CD4-positive, alpha-beta T cell (primary cell): ENCODE data around the gene WDFY4. TPM values are rescaled to one million over a fixed set of nuclear protein-coding genes. Genes with fewer than 3 reads are reported as not detected.

Source experiments
- ATAC-seq: fragments of 200-7000 bp; cut with Tn5 transposase; one replicate; pipeline ENCODE4 v1.10.0; 2022; ENCODE audit warnings: mild to moderate bottlenecking; ENCODE audit not compliant: poor library complexity
- CTCF ChIA-PET: fragments of 350-600 bp; sonication (Branson Sonifier 250); formaldehyde crosslinking; loops from one replicate; lab custom pipeline; 2021; ENCODE audit warnings: antibody characterized with exemption, inconsistent platforms; lab: Charles Lee
- POLR2A ChIA-PET: fragments of 350-600 bp; sonication (Branson Sonifier 250); formaldehyde crosslinking; loops from one replicate; lab custom pipeline; 2021; ENCODE audit warnings: antibody characterized with exemption, inconsistent platforms; lab: Charles Lee
- DNase-seq, 14 experiments: peaks; one replicate each; pipeline ENCODE4 v3.0.0-alpha.2; 2013 to 2020; ENCODE audit warnings: mixed read lengths in 2 of 14
- H3K27ac ChIP-seq, 2 donors: one replicate each; pipeline versions ENCODE4 v1.5.1 to v1.7.0; 2013; ENCODE audit warnings: low read length in 2 of 2, low read depth in 1 of 2, mild to moderate bottlenecking in 1 of 2
- H3K27me3 ChIP-seq, 2 experiments: 1 replicate in 1 of 2; 2 replicates in 1 of 2; pipeline versions ENCODE4 v1.6.1 to v1.7.0; 2013; ENCODE audit warnings: low read length in 2 of 2, control low read depth in 1 of 2, mild to moderate bottlenecking in 1 of 2, moderate library complexity in 1 of 2; ENCODE audit not compliant: insufficient read depth in 2 of 2, control insufficient read depth in 1 of 2
- H3K36me3 ChIP-seq: one replicate; pipeline ENCODE4 v1.6.1; 2013; ENCODE audit warnings: low read length, control low read depth; ENCODE audit not compliant: insufficient read depth
- H3K4me1 ChIP-seq: one replicate; pipeline ENCODE4 v1.6.1; 2013; ENCODE audit warnings: low read length, control low read depth; ENCODE audit not compliant: insufficient read depth
- H3K4me3 ChIP-seq: one replicate; pipeline ENCODE4 v1.5.1; 2013; ENCODE audit warnings: mild to moderate bottlenecking, low read length, moderate library complexity
- H3K9me3 ChIP-seq, 2 experiments: 1 replicate in 1 of 2; 2 replicates in 1 of 2; pipeline versions ENCODE4 v1.6.1 to v1.7.0; 2013; ENCODE audit warnings: low read length in 2 of 2, mild to moderate bottlenecking in 2 of 2, control low read depth in 1 of 2, moderate library complexity in 1 of 2; ENCODE audit not compliant: control insufficient read depth in 1 of 2, insufficient read depth in 1 of 2
- H3K27ac Mint-ChIP-seq: one replicate; pipeline ENCODE4 v1.8.0; 2020; ENCODE audit warnings: mixed read lengths
- H3K27me3 Mint-ChIP-seq: one replicate; pipeline ENCODE4 v1.8.0; 2021; ENCODE audit warnings: mixed read lengths
- H3K36me3 Mint-ChIP-seq: one replicate; pipeline ENCODE4 v1.8.0; 2021; ENCODE audit warnings: low read depth, mixed read lengths
- H3K4me1 Mint-ChIP-seq: one replicate; pipeline ENCODE4 v1.8.0; 2021; ENCODE audit warnings: low read depth, mixed read lengths
- H3K4me3 Mint-ChIP-seq: one replicate; pipeline ENCODE4 v1.8.0; 2020; ENCODE audit warnings: mild to moderate bottlenecking, mixed read lengths
- H3K9me3 Mint-ChIP-seq: one replicate; pipeline ENCODE4 v1.8.0; 2020; ENCODE audit warnings: mixed read lengths
- intact Hi-C, 2 experiments: fragments of 100-400 bp; cut with DNase I in 1 of 2; cut with micrococcal nuclease in 1 of 2; formaldehyde crosslinking; loops; one replicate each; pipeline versions ENCODE4 v1.15.1 to v1.9.0; 2023 to 2025; cut with DNase I, micrococcal nuclease
- total RNA-seq, 174 experiments: library from RNA in 2 of 174; stranded (reverse) in 2 of 174; gene quantifications; one replicate each; pipeline ENCODE4 v1.2.3 and lab custom pipeline; 2021 to 2026
- TF ChIP-seq, protein P1 (sequence below): fragments of 200-600 bp; IDR thresholded peaks from one replicate; pipeline ENCODE4 v1.8.0; 2022; ENCODE audit warnings: antibody characterized with exemption, mild to moderate bottlenecking

WDFY4 gene
- total RNA-seq, 2 experiments from 2014 or later, result 1.3 to 2.5 TPM

DNA sequence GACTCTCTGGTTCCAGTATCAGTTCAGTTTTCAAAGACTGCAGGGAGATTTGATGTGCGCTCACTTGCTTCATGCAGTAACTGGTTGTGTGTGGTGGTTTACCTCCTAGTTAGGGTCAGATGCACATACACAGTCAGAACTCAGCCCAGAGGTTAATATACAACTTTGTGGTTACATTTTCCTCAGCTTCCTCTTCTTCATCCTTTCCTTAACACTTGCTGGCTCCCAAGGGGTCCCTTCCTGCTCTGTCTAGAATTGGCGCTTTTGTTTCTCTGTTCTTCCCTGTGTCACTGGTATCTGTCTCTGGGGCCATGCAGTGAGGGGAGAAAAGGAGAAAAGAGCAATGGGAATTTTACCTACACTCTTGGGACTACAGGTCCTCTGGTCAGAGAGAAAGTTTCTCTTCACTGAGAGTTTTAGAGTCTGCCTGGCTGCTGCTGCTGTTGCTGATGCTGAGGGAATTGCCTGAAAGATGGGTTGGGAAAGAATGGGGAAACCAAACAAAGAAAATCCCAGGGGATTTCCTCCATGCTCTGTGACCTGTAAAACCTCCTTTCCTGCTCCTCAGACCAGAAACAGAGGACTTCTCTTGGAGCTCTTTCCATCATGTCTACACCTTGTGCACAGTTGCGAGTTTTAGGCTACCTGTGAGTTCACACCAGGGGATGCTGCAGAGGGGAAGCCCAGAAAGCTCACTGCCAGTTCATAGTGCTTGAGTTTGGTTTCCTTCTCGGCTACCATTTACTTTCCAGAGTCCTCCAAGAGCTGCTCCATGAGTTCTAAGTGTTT lies 74.6 kb downstream of the WDFY4 start:
- H3K36me3 Mint-ChIP-seq, result no peaks in the 10 kb centered on the region
- H3K4me1 Mint-ChIP-seq, result no peaks in the 10 kb centered on the region
- H3K27ac Mint-ChIP-seq, result no peak overlapping the region
- Histone ChIP-seq H3K4me3 (no peak overlapping the region), H3K27ac (no peak overlapping the region), H3K4me1 (no peaks in the 10 kb centered on the region), H3K9me3 (no peaks in the 10 kb centered on the region), H3K36me3 (no peaks in the 10 kb centered on the region), H3K27me3 (peaks cover 0 to 4% of the 10 kb centered on the region in 2 experiments)
- DNase-seq (peak in 1 of 14 experiments; percentile 9), ATAC-seq (no peak)
- intact Hi-C loops, result no loop called here
- H3K4me3 Mint-ChIP-seq, result no peak overlapping the region
- POLR2A ChIA-PET, result no interaction called here
- TF ChIP-seq, protein P1, sequence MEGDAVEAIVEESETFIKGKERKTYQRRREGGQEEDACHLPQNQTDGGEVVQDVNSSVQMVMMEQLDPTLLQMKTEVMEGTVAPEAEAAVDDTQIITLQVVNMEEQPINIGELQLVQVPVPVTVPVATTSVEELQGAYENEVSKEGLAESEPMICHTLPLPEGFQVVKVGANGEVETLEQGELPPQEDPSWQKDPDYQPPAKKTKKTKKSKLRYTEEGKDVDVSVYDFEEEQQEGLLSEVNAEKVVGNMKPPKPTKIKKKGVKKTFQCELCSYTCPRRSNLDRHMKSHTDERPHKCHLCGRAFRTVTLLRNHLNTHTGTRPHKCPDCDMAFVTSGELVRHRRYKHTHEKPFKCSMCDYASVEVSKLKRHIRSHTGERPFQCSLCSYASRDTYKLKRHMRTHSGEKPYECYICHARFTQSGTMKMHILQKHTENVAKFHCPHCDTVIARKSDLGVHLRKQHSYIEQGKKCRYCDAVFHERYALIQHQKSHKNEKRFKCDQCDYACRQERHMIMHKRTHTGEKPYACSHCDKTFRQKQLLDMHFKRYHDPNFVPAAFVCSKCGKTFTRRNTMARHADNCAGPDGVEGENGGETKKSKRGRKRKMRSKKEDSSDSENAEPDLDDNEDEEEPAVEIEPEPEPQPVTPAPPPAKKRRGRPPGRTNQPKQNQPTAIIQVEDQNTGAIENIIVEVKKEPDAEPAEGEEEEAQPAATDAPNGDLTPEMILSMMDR, result no peak
- H3K9me3 Mint-ChIP-seq, result no peaks in the 10 kb centered on the region
- CTCF ChIA-PET, result no interaction called here
- peaks cover 22% of the 10 kb centered on the region for H3K27me3 Mint-ChIP-seq

DNA sequence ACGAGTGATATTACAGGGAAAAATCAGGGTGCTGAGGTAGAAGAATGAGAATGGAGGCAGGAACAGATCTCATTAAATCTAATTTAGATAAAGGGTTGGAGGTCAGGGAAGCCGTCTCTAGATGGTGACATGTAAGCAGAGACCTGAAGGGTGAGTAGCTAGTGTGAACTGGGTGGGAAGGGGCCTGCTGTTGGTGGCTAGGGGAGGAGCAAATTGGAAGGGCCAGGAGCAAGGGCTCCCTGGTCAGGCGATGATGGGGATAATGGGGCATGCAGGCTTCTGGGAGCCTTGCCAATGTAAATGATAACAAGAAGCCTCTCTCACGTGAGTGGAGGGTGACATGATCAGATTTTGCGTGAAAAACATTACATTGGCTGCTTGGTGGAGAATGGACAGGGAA lies 76.3 kb downstream of the WDFY4 start:
- Mint-ChIP-seq H3K4me1 (no peaks in the 10 kb centered on the region), H3K9me3 (no peaks in the 10 kb centered on the region), H3K36me3 (no peaks in the 10 kb centered on the region), H3K4me3 (no peak overlapping the region), H3K27me3 (peaks cover 22% of the 10 kb centered on the region), H3K27ac (no peak overlapping the region)
- H3K4me3 ChIP-seq, result no peak overlapping the region
- CTCF ChIA-PET, result no interaction called here
- TF ChIP-seq, protein P1, result no peak
- no peak for ATAC-seq
- H3K27ac ChIP-seq, result no peak overlapping the region
- H3K9me3 ChIP-seq, result no peaks in the 10 kb centered on the region
- peaks cover 0 to 4% of the 10 kb centered on the region in 2 experiments for H3K27me3 ChIP-seq
- POLR2A ChIA-PET, result no interaction called here
- intact Hi-C loops, result no loop called here
- H3K36me3 ChIP-seq, result no peaks in the 10 kb centered on the region
- no peaks in the 10 kb centered on the region for H3K4me1 ChIP-seq
- no peak for DNase-seq

- H3K4me3 ChIP-seq, result no peak overlapping the region
- peaks cover 0 to 4% of the 10 kb centered on the region in 2 experiments for H3K27me3 ChIP-seq
- TF ChIP-seq, protein P1, result no peak
- H3K4me1 Mint-ChIP-seq, result no peaks in the 10 kb centered on the region
- no peaks in the 10 kb centered on the region for H3K4me1 ChIP-seq
- no peaks in the 10 kb centered on the region for H3K36me3 Mint-ChIP-seq
- H3K27ac ChIP-seq, result no peak overlapping the region
- no peak overlapping the region for H3K27ac Mint-ChIP-seq
- H3K36me3 ChIP-seq, result no peaks in the 10 kb centered on the region
- ATAC-seq (no peak), DNase-seq (no peak)
- H3K9me3 Mint-ChIP-seq, result no peaks in the 10 kb centered on the region
- POLR2A ChIA-PET, result no interaction called here
- CTCF ChIA-PET, result no interaction called here
- no peaks in the 10 kb centered on the region for H3K9me3 ChIP-seq
- peaks cover 22% of the 10 kb centered on the region for H3K27me3 Mint-ChIP-seq
- intact Hi-C loops, result no loop called here
- H3K4me3 Mint-ChIP-seq, result no peak overlapping the region
These were observed 77.7 kb downstream of the WDFY4 start for GRCh38 chr10:48762064-48763042.
